GM13976 (cell line): ENCODE data around the gene DPP3.

Experiments
- DNase-seq: peaks from one replicate; pipeline ENCODE4 v3.0.0; 2012; ENCODE audit warnings: low spot score
- in situ Hi-C: fragments of 300-500 bp; cut with MboI; formaldehyde crosslinking; loops from one replicate; pipeline ENCODE4 v1.12.0; 2022; ENCODE audit warnings: low sequenced_read_pairs, mixed read lengths, inconsistent platforms; ENCODE audit not compliant: unreplicated experiment
- TF ChIP-seq, protein P1 (sequence below): IDR thresholded peaks from 2 replicates; pipeline ENCODE4 v1.5.1; 2012; ENCODE audit warnings: borderline replicate concordance, mild to moderate bottlenecking; ENCODE audit not compliant: insufficient read depth; ENCODE audit errors: extremely low read depth, missing control alignments, control extremely low read depth

DPP3 gene

DNA sequence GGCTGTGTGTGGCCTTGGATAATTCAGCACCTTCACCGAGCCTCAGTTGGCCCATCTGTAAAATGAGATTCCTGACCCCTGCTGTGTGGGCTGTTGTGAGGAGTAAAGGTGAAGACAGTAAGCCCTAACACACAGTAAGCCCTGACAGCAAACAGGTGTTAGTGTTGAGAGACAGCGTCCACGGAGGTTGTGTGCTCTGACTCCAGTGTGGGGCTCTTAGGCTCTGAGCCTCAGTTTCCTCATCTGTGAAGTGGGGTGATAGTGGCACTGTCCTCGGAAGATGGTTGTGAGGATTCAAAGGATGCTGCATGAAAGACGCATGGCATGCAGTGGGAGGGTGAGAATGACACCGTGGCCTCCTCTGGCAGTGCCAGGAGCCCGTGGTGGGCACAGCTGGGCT is 14.2 kb downstream of the DPP3 start:
- TF ChIP-seq, protein P1, sequence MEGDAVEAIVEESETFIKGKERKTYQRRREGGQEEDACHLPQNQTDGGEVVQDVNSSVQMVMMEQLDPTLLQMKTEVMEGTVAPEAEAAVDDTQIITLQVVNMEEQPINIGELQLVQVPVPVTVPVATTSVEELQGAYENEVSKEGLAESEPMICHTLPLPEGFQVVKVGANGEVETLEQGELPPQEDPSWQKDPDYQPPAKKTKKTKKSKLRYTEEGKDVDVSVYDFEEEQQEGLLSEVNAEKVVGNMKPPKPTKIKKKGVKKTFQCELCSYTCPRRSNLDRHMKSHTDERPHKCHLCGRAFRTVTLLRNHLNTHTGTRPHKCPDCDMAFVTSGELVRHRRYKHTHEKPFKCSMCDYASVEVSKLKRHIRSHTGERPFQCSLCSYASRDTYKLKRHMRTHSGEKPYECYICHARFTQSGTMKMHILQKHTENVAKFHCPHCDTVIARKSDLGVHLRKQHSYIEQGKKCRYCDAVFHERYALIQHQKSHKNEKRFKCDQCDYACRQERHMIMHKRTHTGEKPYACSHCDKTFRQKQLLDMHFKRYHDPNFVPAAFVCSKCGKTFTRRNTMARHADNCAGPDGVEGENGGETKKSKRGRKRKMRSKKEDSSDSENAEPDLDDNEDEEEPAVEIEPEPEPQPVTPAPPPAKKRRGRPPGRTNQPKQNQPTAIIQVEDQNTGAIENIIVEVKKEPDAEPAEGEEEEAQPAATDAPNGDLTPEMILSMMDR: no peak
- no peak for DNase-seq
- in situ Hi-C loops: no loop called here

DNA sequence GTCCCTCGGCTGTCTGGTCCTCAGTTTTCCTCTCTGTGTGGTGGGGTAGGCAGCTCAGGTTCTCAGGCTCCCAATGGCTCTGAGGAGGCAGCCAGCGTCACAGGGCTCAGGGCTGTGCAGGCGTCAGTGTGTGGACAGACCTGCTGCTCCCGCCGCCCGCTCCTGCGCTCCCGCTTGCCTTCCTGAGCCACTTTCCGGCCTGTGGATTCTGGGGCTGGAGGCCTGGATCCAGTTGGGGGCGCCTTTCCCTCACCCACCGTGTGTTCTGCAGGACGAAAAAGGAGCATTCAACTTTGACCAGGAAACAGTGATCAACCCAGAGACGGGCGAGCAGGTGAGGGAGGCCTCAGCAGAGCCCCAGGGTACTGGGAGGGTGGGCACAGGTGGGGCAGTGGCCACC is 14.7 kb downstream of the DPP3 start:
- TF ChIP-seq, protein P1: no peak
- DNase-seq: no peak
- in situ Hi-C loops: no loop called here

DNA sequence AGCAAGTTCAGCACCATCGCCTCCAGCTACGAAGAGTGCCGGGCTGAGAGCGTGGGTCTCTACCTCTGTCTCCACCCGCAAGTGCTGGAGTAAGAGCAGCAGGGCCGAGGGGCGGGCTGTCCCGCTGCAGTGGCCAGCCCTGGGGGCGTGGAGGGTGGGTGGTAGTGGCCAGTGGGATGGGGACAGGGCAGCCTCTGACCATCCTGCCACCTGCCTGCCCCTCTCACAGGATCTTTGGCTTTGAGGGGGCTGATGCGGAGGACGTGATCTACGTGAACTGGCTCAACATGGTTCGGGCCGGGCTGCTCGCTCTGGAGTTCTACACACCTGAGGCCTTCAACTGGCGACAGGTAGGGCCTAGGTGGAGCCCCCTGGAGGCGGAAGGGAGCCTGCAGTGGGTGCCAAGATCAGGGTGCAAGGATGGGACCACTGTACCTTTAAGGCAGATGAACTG is 15.2 kb downstream of the DPP3 start:
- in situ Hi-C loops: no loop called here
- no peak for DNase-seq

GRCh38 chr11:66497206-66497605 is 17.0 kb downstream of the DPP3 start:
- TF ChIP-seq, protein P1: no peak
- in situ Hi-C loops: no loop called here
- no peak for DNase-seq

More for the DNA sequence above, 15.2 kb downstream of the DPP3 start:
- TF ChIP-seq, protein P1: no peak

GRCh38 chr11:66498506-66498905 is 18.3 kb downstream of the DPP3 start:
- TF ChIP-seq, protein P1: no peak
- DNase-seq: no peak
- in situ Hi-C loops: no loop called here

- in situ Hi-C loops: no loop called here
- DNase-seq: no peak
- TF ChIP-seq, protein P1: no peak
Measured at GRCh38 chr11:66505276-66505816, 25.1 kb downstream of the DPP3 start.
